ENCODE results near the gene ASTN2. TPM values are rescaled to one million over a fixed set of nuclear protein-coding genes. Genes with fewer than 3 reads are reported as not detected.

ASTN2 gene
- total and polyA plus RNA-seq, 10 donors, result 0.87 to 6.1 (median 3.7) TPM

- no peak overlapping the region for H3K4me3 ChIP-seq
- no peaks in the 10 kb centered on the region for H3K27me3 ChIP-seq (replicated peaks in 1 of 7)
- no peaks in the 10 kb centered on the region for H3K9me3 ChIP-seq
- H3K4me1 ChIP-seq, result no peaks in the 10 kb centered on the region
- TF ChIP-seq POLR2A (IDR thresholded peaks at IDR 0.05) (no peak), CTCF (IDR thresholded peaks at IDR 0.05 in 8 of 11, conservative IDR thresholded peaks at IDR 0.05 in 3 of 11) (no peak), POLR2AphosphoS5 (IDR thresholded peaks at IDR 0.05) (no peak)
- no peak overlapping the region for H3K27ac ChIP-seq
- 29 to 46% (median 44%) methylated on average over 5 of the region's 5 CpGs for WGBS, 5 donors
- no peak for DNase-seq
- no peaks in the 10 kb centered on the region for H3K36me3 ChIP-seq
- intact Hi-C loops (cut with DNase I; ENCODE audit: low total_unique reads), result no loop called here
Measured at GRCh38 chr9:117138231-117138630, 276.6 kb downstream of the ASTN2 start.

- H3K27ac ChIP-seq, result no peak overlapping the region
- H3K36me3 ChIP-seq, result no peaks in the 10 kb centered on the region
- 36 to 62% (median 59%) methylated on average over 4 of the region's 4 CpGs for WGBS, 5 donors
Measured at GRCh38 chr9:117136461-117136860, 278.4 kb downstream of the ASTN2 start.

GRCh38 chr9:117135501-117136098 is 279.3 kb downstream of the ASTN2 start:
- intact Hi-C loops (cut with DNase I; ENCODE audit: low total_unique reads), result no loop called here
- no peak overlapping the region for H3K27ac ChIP-seq
- no peaks in the 10 kb centered on the region for H3K27me3 ChIP-seq (replicated peaks in 1 of 7)
- H3K36me3 ChIP-seq, result no peaks in the 10 kb centered on the region
- H3K9me3 ChIP-seq, result no peaks in the 10 kb centered on the region
- no peaks in the 10 kb centered on the region for H3K4me1 ChIP-seq
- no peak for TF ChIP-seq CTCF (IDR thresholded peaks at IDR 0.05 in 8 of 11, conservative IDR thresholded peaks at IDR 0.05 in 3 of 11)
- TF ChIP-seq POLR2A (IDR thresholded peaks at IDR 0.05), result no peak
- TF ChIP-seq POLR2AphosphoS5 (IDR thresholded peaks at IDR 0.05), result no peak
- no peak for DNase-seq
- 39 to 57% (median 55%) methylated on average over 5 of the region's 5 CpGs for WGBS, 5 donors
- no peak overlapping the region for H3K4me3 ChIP-seq

More at GRCh38 chr9:117136461-117136860, 278.4 kb downstream of the ASTN2 start:
- H3K27me3 ChIP-seq (replicated peaks in 1 of 7), result no peaks in the 10 kb centered on the region
- no peak for DNase-seq
- H3K4me1 ChIP-seq, result no peaks in the 10 kb centered on the region
- H3K4me3 ChIP-seq, result no peak overlapping the region
- TF ChIP-seq POLR2A (IDR thresholded peaks at IDR 0.05), result no peak
- H3K9me3 ChIP-seq, result no peaks in the 10 kb centered on the region
- intact Hi-C loops (cut with DNase I; ENCODE audit: low total_unique reads), result no loop called here

GRCh38 chr9:117134826-117135500 is 279.9 kb downstream of the ASTN2 start:
- Histone ChIP-seq H3K27me3 (replicated peaks in 1 of 7) (no peaks in the 10 kb centered on the region), H3K36me3 (no peaks in the 10 kb centered on the region), H3K4me1 (no peaks in the 10 kb centered on the region), H3K4me3 (no peak overlapping the region), H3K27ac (no peak overlapping the region), H3K9me3 (no peaks in the 10 kb centered on the region)
- 74 to 88% (median 75%) methylated on average over 4 of the region's 4 CpGs for WGBS, 5 donors
- TF ChIP-seq POLR2A (IDR thresholded peaks at IDR 0.05) (no peak), CTCF (IDR thresholded peaks at IDR 0.05 in 8 of 11, conservative IDR thresholded peaks at IDR 0.05 in 3 of 11) (no peak), POLR2AphosphoS5 (IDR thresholded peaks at IDR 0.05) (no peak)
- intact Hi-C loops (cut with DNase I; ENCODE audit: low total_unique reads), result no loop called here
- no peak for DNase-seq

Data from spleen (tissue), 11 donors.